Sigmoid colon (tissue), 4 donors: ENCODE measurements around the gene ATOH8.

Experiments used
- POLR2A ChIP-seq, 2 donors: fragments of 450-650 bp; IDR thresholded peaks; one replicate each; pipeline ENCODE4 v1.6.1; 2016; ENCODE audit warnings: antibody characterized with exemption in 2 of 2, mild to moderate bottlenecking in 2 of 2, moderate library complexity in 2 of 2
- POLR2AphosphoS5 ChIP-seq, 4 donors: sonication (generic); formaldehyde crosslinking; IDR thresholded peaks; one replicate each; pipeline ENCODE4 v1.6.1; 2017; ENCODE audit warnings: antibody characterized with exemption in 4 of 4
- TF ChIP-seq, protein P1 (sequence below), 4 experiments: fragments of 450-650 bp in 3 of 4; fragments of 200-600 bp in 1 of 4; IDR thresholded peaks; one replicate each; pipeline ENCODE4 v1.5.1; 2016 to 2019; ENCODE audit warnings: antibody characterized with exemption in 4 of 4, mild to moderate bottlenecking in 3 of 4, moderate library complexity in 2 of 4

DNA sequence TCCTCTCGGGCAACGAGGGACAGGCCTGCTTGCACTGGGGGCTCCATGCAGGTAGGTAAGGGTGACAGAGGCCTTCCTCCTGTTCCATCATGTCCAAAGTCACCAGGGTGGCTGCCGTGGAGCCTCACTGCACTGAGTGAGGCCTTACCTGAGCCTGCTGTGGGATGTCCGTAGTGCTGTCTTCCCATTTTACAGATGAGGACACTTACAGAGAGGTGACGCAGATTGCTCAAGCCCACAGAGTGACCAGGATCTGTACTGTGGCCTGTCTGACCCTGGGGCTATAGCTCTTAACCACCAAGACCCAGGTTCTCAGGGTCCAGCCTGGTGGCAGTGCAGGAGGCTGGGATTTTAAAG is 5.4 kb downstream of the ATOH8 start:
- TF ChIP-seq, protein P1, sequence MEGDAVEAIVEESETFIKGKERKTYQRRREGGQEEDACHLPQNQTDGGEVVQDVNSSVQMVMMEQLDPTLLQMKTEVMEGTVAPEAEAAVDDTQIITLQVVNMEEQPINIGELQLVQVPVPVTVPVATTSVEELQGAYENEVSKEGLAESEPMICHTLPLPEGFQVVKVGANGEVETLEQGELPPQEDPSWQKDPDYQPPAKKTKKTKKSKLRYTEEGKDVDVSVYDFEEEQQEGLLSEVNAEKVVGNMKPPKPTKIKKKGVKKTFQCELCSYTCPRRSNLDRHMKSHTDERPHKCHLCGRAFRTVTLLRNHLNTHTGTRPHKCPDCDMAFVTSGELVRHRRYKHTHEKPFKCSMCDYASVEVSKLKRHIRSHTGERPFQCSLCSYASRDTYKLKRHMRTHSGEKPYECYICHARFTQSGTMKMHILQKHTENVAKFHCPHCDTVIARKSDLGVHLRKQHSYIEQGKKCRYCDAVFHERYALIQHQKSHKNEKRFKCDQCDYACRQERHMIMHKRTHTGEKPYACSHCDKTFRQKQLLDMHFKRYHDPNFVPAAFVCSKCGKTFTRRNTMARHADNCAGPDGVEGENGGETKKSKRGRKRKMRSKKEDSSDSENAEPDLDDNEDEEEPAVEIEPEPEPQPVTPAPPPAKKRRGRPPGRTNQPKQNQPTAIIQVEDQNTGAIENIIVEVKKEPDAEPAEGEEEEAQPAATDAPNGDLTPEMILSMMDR (IDR thresholded peaks at IDR 0.05) = no peak
- no peak for TF ChIP-seq POLR2A (IDR thresholded peaks at IDR 0.05)
- TF ChIP-seq POLR2AphosphoS5 (IDR thresholded peaks at IDR 0.05) = no peak
